ACC112 (cell line): Measurements from ENCODE around the gene LILRB2.

Experiments used
- H2AFZ ChIP-seq: fragments of 200-600 bp; sonication (generic); one replicate; pipeline ENCODE4 v1.6.0; 2017; ENCODE audit warnings: antibody characterized with exemption, low read length; ENCODE audit not compliant: unreplicated experiment
- H3K27ac ChIP-seq: fragments of 200-600 bp; sonication (generic); 2 replicates; pipeline ENCODE4 v1.5.1; 2014; ENCODE audit warnings: low read depth, mild to moderate bottlenecking, antibody characterized with exemption, low read length, moderate library complexity
- H3K27me3 ChIP-seq: fragments of 200-600 bp; sonication (generic); 2 replicates; pipeline ENCODE4 v1.6.1; 2014; ENCODE audit warnings: mild to moderate bottlenecking, antibody characterized with exemption, low read length, moderate library complexity, mixed read lengths; ENCODE audit not compliant: insufficient read depth
- H3K36me3 ChIP-seq: fragments of 200-600 bp; sonication (generic); 2 replicates; pipeline ENCODE4 v1.6.1; 2016; ENCODE audit warnings: mild to moderate bottlenecking, antibody characterized with exemption, low read length, moderate library complexity, mixed read lengths; ENCODE audit not compliant: insufficient read depth
- H3K4me1 ChIP-seq: fragments of 200-600 bp; sonication (generic); one replicate; pipeline ENCODE4 v1.6.1; 2016; ENCODE audit warnings: low read length, mixed read lengths; ENCODE audit not compliant: insufficient read depth, unreplicated experiment, control insufficient read depth
- H3K4me3 ChIP-seq: fragments of 200-600 bp; sonication (generic); 2 replicates; pipeline ENCODE4 v1.5.1; 2014; ENCODE audit warnings: mild to moderate bottlenecking, low read depth, low read length
- H3K79me2 ChIP-seq: fragments of 200-600 bp; sonication (generic); one replicate; pipeline ENCODE4 v1.6.0; 2016; ENCODE audit warnings: low read length; ENCODE audit not compliant: control insufficient read depth, unreplicated experiment, insufficient read depth

The LILRB2 gene

DNA sequence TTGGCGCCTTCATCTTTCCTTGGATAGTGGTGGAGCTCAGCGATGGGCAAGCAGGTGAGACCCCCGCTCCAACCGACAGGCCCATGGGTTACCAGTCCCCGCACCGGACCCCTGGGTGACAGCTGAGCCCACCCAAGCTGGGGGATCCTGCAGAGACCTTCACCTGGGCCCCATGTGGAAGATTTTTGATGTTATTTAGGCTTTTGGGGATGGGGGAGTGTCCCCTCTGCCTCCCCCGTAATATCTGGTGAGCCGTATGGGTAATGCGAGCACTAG is 37.0 kb upstream of the LILRB2 start:
- peaks cover 38% of the 10 kb centered on the region for H3K27me3 ChIP-seq
- H3K36me3 ChIP-seq, result no peaks in the 10 kb centered on the region
- H3K4me1 ChIP-seq, result no peaks in the 10 kb centered on the region
- H2AFZ ChIP-seq, result no peak overlapping the region
- H3K79me2 ChIP-seq, result no peaks in the 10 kb centered on the region
- H3K27ac ChIP-seq, result no peak overlapping the region
- H3K4me3 ChIP-seq, result no peak overlapping the region

DNA sequence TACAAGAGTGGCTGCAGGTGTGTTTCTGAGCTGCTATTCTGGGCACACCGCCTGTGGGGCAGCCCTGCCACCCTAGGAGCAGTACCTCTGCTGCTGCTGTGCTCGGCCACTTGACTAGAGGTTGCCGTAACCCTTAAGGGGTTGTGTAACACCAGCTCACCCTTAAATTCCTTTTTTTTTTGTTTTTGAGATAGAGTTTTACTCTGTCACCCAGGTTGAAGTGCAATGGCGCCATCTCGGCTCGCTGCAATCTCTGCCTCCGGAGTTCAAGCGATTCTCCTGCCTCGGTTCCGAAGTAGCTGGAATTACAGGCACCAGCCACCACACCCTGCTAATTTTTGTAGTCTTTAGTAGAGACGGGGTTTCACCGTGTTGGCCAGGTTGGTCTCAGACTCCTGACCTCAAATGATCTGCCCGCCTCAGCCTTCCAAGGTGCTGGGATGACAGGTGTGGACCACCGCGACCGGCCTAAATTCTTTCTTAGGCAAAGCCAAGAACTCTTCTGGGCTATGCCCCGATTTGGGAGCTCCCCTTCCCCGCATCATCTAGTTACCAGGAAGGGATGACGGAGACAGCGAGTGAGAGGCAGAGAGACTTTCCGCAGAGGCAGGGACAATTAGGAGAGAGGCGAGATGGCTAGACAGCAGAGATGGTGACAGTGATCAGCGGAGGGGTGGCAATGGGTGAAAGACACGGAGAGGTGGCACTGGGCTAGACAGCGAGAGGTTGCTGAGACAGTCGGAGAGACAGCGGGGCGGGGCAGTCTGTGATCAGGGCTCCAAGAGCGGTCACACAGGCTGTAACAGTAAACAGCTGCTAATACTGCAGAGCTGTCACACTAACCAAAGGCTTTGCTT is 36.4 kb upstream of the LILRB2 start:
- no peaks in the 10 kb centered on the region for H3K4me1 ChIP-seq
- no peaks in the 10 kb centered on the region for H3K36me3 ChIP-seq
- no peaks in the 10 kb centered on the region for H3K79me2 ChIP-seq
- no peak overlapping the region for H3K27ac ChIP-seq
- H2AFZ ChIP-seq, result no peak overlapping the region
- peaks cover 38% of the 10 kb centered on the region for H3K27me3 ChIP-seq
- H3K4me3 ChIP-seq, result no peak overlapping the region

DNA sequence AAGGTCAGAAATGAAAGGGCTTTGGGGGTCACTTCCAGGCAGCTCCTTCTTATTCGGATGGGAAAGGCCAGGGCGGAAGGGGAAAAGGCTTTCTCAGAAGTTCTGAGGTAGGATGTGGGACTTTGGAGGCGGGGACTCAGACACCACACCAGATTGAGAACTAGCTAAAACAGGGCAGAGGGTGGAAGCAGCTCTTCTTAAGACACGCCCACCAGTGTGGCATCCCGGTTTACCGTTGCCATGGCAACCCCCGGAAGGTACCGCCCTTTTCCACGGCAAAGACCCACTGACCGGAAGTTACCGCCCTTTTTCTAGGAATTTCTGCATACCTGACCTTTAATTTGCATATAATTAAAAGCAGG is 35.8 kb upstream of the LILRB2 start:
- Histone ChIP-seq H3K79me2 (no peaks in the 10 kb centered on the region), H3K27me3 (peaks cover 41% of the 10 kb centered on the region), H3K27ac (no peak overlapping the region), H3K36me3 (no peaks in the 10 kb centered on the region), H2AFZ (no peak overlapping the region), H3K4me3 (no peak overlapping the region), H3K4me1 (no peaks in the 10 kb centered on the region)

DNA sequence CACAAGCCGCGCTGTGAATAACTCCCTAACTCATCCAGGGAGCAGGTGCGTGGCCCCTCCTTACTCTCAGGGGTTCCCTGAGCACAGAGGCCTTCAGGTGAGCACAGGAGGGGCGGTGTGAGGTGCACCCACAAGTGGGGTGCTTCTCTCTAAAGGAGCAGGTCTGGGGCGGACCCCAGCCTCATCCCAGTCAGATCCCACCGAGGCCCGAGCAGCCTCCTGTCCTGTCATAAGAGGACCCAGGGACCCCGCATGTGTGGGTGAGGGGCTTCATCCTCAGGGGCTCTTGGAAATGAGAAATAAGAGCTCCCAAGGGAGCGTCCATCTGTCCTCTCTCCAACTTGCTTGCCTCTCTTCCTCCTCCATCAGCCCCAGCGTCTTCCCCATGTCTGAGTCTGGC is 35.0 kb upstream of the LILRB2 start:
- peaks cover 39% of the 10 kb centered on the region for H3K27me3 ChIP-seq
- no peak overlapping the region for H3K27ac ChIP-seq

GRCh38 chr19:54312436-54313377 is 31.8 kb upstream of the LILRB2 start, which contains the start of gene LILRA5:
Gene LILRA5, minus strand, starts transcription at chr19:54313166. Its CDS starts 147 bp downstream, at chr19:54313019.
- no peaks in the 10 kb centered on the region for H3K79me2 ChIP-seq
- peaks cover 31% of the 10 kb centered on the region for H3K27me3 ChIP-seq
- H3K4me3 ChIP-seq, result no peak within 1 kb of the TSS

More for the DNA sequence above, 35.0 kb upstream of the LILRB2 start:
- H3K79me2 ChIP-seq, result no peaks in the 10 kb centered on the region
- H3K4me3 ChIP-seq, result no peak overlapping the region
- H2AFZ ChIP-seq, result no peak overlapping the region
- H3K4me1 ChIP-seq, result no peaks in the 10 kb centered on the region
- H3K36me3 ChIP-seq, result no peaks in the 10 kb centered on the region

GRCh38 chr19:54312011-54312410 is 31.1 kb upstream of the LILRB2 start:
- H3K79me2 ChIP-seq, result no peaks in the 10 kb centered on the region
- H3K27ac ChIP-seq, result no peak overlapping the region
- no peak overlapping the region for H3K4me3 ChIP-seq
- H3K4me1 ChIP-seq, result no peaks in the 10 kb centered on the region
- H3K27me3 ChIP-seq, result peaks cover 27% of the 10 kb centered on the region
- no peak overlapping the region for H2AFZ ChIP-seq
- H3K36me3 ChIP-seq, result no peaks in the 10 kb centered on the region

More at GRCh38 chr19:54312436-54313377, 31.8 kb upstream of the LILRB2 start, which contains the start of gene LILRA5:
- Histone ChIP-seq H3K36me3 (no peaks in the 10 kb centered on the region), H3K4me1 (no peaks in the 10 kb centered on the region), H2AFZ (no peak within 1 kb of the TSS), H3K27ac (no peak within 1 kb of the TSS)

DNA sequence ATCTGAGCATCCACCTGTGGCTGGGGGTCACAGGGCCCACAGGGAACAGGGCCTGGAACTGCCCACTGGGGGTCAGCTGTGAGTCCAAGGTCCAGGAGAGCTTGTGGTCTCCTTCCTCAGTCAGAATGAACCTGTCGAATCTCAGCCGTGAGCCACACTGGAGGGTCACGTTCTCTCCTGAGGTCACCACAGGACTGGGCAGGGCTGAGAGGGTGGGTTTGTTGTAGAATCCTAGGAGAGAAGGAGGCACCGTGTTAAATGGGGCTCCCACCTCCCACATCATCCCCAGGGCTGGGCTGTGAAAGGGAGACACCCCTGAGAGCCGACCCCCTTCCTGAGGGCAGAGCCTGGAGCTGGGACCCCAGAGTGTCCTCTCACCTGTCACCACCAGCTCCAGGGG is 30.6 kb upstream of the LILRB2 start:
- Histone ChIP-seq H3K27me3 (peaks cover 27% of the 10 kb centered on the region), H3K27ac (no peak overlapping the region), H2AFZ (no peak overlapping the region), H3K4me1 (no peaks in the 10 kb centered on the region), H3K79me2 (no peaks in the 10 kb centered on the region), H3K4me3 (no peak overlapping the region), H3K36me3 (no peaks in the 10 kb centered on the region)

DNA sequence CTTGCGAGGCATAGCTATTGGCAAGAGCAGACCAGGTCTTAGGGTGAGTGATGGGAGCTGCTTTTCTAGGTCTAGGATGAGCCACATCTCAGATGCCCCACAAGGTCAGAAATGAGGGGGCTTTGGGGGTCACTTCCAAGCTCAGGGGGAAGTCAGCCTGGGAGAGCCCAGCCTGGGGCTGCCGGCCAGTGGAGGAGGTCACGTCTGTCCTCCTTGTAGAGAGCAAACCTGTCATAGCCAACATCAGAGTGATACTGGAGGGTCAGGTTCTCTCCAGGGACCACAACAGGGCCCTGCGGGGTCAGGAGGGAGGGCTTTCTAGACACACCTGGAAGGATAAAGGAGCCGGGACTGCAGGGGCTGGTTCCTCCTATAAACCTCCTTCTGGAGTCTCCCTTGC is 29.6 kb upstream of the LILRB2 start:
- Histone ChIP-seq H3K36me3 (no peaks in the 10 kb centered on the region), H3K27ac (no peak overlapping the region), H2AFZ (no peak overlapping the region), H3K4me1 (no peaks in the 10 kb centered on the region), H3K79me2 (no peaks in the 10 kb centered on the region), H3K4me3 (no peak overlapping the region), H3K27me3 (peaks cover 19% of the 10 kb centered on the region)

DNA sequence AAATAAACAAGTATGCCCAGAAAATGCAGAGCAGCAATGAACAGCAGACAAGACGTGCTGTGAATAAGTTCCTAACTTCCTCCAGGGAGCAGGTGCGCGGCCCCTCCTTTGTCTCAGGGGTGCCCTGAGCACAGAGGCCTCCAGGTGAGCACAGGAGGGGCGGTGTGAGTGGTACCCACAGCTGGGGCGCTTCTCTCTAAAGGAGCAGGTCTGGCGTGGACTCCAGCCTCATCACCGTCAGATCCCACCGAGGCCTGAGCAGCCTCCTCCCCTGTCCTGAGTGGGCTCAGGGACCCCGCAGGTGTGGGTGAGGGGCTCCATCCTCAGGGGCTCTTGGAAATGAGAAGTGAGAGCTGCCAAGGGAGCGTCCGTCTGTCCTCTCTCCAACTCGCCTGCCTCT is 28.9 kb upstream of the LILRB2 start:
- Histone ChIP-seq H3K4me3 (no peak overlapping the region), H3K36me3 (no peaks in the 10 kb centered on the region), H3K27me3 (peaks cover 18% of the 10 kb centered on the region), H3K4me1 (no peaks in the 10 kb centered on the region), H3K79me2 (no peaks in the 10 kb centered on the region), H2AFZ (no peak overlapping the region), H3K27ac (no peak overlapping the region)

DNA sequence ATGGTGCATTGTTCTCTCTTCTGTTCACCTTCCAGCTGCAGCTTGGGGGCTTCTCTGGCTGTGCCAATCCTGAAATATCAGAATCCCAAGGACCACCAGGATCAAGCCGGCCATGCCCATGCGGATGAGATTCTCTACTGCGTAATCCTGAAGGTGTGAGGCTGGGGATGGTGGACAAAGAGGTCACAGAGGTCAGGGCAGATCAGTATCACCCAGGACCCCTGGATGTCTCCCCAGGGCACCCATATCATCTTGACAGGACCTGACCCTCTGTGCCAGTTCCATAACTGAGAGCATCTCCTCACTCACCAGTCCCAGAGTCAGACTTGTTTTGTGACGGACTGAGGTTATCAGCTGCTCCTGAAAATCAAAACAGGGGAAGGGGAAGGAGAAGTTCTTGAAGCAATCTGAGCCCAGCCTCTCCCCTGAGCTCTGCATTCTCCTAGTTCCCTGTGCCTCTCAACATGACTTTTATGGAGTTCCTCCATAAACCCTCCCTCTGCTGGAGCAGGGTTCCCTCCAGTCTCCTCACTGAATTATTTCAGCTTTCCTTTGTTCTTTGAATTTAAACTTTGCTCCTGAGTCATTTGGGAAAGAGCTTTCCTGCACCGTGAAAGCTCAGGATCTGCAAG is 26.6 kb upstream of the LILRB2 start:
- Histone ChIP-seq H3K4me3 (no peak overlapping the region), H3K36me3 (no peaks in the 10 kb centered on the region), H3K4me1 (no peaks in the 10 kb centered on the region), H3K79me2 (no peaks in the 10 kb centered on the region), H3K27ac (no peak overlapping the region), H3K27me3 (peaks cover 7% of the 10 kb centered on the region), H2AFZ (no peak overlapping the region)
